ENCODE measurements around the gene PLK5. TPM values are rescaled to one million over a fixed set of nuclear protein-coding genes. Genes with fewer than 3 reads are reported as not detected.

The PLK5 gene
- total RNA-seq, 1 experiment from 2014 or later: not detected

GRCh38 chr19:1576242-1577089, 52.6 kb downstream of the PLK5 start:
- no peak for TF ChIP-seq EZH2 (IDR thresholded peaks at IDR 0.05; ENCODE audit: borderline replicate concordance, low read depth, low read length, poor library complexity, severe bottlenecking)
- TF ChIP-seq, protein P1, sequence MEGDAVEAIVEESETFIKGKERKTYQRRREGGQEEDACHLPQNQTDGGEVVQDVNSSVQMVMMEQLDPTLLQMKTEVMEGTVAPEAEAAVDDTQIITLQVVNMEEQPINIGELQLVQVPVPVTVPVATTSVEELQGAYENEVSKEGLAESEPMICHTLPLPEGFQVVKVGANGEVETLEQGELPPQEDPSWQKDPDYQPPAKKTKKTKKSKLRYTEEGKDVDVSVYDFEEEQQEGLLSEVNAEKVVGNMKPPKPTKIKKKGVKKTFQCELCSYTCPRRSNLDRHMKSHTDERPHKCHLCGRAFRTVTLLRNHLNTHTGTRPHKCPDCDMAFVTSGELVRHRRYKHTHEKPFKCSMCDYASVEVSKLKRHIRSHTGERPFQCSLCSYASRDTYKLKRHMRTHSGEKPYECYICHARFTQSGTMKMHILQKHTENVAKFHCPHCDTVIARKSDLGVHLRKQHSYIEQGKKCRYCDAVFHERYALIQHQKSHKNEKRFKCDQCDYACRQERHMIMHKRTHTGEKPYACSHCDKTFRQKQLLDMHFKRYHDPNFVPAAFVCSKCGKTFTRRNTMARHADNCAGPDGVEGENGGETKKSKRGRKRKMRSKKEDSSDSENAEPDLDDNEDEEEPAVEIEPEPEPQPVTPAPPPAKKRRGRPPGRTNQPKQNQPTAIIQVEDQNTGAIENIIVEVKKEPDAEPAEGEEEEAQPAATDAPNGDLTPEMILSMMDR (conservative IDR thresholded peaks at IDR 0.05; ENCODE audit: low read depth, low read length): no peak
- no peaks in the 10 kb centered on the region for H3K9me3 ChIP-seq (ENCODE audit: low read depth, low read length, poor library complexity, severe bottlenecking)
- no peak for DNase-seq (ENCODE audit: low spot score)
- H3K36me3 ChIP-seq (ENCODE audit: insufficient read depth, low read length, poor library complexity, severe bottlenecking): peaks cover 44% of the 10 kb centered on the region
- ChIA-PET POLR2A (ENCODE audit: low non-redundant PET) (no interaction called here), CTCF (no interaction called here)
- H3K4me3 ChIP-seq (ENCODE audit: low read depth, low read length, poor library complexity, severe bottlenecking): no peak overlapping the region
- H3K27me3 ChIP-seq (replicated peaks; ENCODE audit: insufficient read depth, low read depth, low read length, poor library complexity): no peaks in the 10 kb centered on the region
- H3K27ac ChIP-seq (ENCODE audit: low read depth, low read length, poor library complexity, severe bottlenecking): no peak overlapping the region
- BruUV-seq (replicated peaks): TSS peak; percentile 35
- intact Hi-C loops (cut with micrococcal nuclease; ENCODE audit: unreplicated experiment): no loop called here
- H3K4me1 ChIP-seq (ENCODE audit: insufficient read depth, low read length, poor library complexity, severe bottlenecking): no peaks in the 10 kb centered on the region

DNA sequence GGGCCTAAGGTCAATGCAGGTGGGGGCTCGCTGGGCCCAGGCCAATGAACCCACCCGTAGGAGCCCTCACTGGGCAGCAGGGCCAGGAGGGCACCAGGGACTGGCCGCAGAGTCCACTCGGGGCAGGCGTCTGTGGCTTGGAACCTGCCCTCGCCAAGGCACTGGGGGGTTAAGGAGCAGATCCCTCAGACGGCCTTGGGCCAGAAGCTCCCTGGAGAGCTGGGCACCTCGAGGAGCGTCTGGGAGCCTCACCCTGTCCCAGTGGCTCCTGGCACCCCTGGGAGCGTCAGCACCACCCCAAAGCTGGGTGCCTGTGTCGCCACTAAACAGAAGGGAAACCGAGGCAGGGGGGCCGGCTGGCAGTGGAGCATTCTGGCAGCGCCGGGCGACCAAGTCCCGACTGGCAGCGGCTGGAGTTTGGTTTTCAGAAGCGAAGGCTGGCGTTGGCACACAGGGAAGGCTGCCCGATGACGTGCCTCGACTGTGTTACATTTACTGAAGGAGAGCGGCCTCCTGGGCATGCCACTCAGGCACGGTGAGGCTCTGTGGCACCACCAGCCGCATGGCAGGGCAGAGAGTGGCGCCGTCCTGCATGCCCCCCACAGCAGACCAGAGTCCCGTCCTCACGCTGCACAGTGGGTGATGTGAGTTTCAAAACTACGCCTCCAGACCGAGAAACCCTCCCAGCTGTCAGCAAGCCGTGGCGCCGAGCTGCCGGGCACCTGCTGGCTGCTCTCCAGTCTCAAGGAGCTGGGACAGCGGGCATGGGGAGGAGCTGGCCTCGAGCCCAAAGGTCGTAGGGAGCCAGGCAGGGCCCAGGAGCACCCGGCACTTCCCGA, 53.4 kb downstream of the PLK5 start:
- H3K27ac ChIP-seq (ENCODE audit: low read depth, low read length, poor library complexity, severe bottlenecking): no peak overlapping the region
- intact Hi-C loops (cut with micrococcal nuclease; ENCODE audit: unreplicated experiment): no loop called here
- ChIA-PET CTCF (no interaction called here), POLR2A (ENCODE audit: low non-redundant PET) (no interaction called here)
- no TSS peak for BruUV-seq (replicated peaks)
- H3K36me3 ChIP-seq (ENCODE audit: insufficient read depth, low read length, poor library complexity, severe bottlenecking): peaks cover 52% of the 10 kb centered on the region
- H3K4me3 ChIP-seq (ENCODE audit: low read depth, low read length, poor library complexity, severe bottlenecking): no peak overlapping the region
- H3K9me3 ChIP-seq (ENCODE audit: low read depth, low read length, poor library complexity, severe bottlenecking): no peaks in the 10 kb centered on the region
- no peaks in the 10 kb centered on the region for H3K27me3 ChIP-seq (replicated peaks; ENCODE audit: insufficient read depth, low read depth, low read length, poor library complexity)
- DNase-seq (ENCODE audit: low spot score): no peak
- no peaks in the 10 kb centered on the region for H3K4me1 ChIP-seq (ENCODE audit: insufficient read depth, low read length, poor library complexity, severe bottlenecking)
- TF ChIP-seq, protein P1 (conservative IDR thresholded peaks at IDR 0.05; ENCODE audit: low read depth, low read length): no peak
- no peak for TF ChIP-seq EZH2 (IDR thresholded peaks at IDR 0.05; ENCODE audit: borderline replicate concordance, low read depth, low read length, poor library complexity, severe bottlenecking)

DNA sequence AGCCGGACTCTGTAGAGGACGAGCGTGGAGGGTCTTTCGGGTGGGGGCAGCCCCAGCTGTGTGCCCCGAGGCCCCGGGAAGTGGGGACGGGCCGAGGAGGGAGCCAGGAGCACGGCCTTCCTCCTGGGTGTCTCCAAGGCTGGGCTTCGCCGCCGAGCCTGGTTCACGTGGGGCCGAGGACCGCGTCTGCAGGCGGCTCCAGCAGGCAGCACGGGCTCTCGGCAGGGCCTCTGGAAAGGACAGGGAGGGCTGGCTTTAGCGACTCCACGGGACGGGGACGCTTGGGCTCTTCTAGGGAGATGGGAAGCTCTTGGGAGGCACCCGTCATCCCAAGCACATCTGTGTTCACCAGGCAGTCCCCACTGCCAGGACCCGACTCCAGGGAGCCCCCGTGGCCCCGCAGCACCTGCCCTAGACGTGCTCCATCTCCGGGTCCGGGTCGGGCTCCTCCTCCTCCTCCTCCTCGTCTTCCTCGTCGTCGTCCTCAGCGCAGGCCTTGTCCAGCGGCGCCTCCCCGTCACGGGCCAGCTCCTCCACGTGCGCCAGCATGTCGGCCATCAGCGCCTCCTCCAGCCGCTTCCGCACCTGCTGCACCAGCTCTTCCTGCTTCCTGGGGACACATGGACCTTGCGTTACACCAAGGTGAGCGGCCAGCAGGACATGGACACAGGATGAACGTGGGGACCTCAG, 54.2 kb downstream of the PLK5 start:
- DNase-seq (ENCODE audit: low spot score): no peak
- intact Hi-C loops (cut with micrococcal nuclease; ENCODE audit: unreplicated experiment): no loop called here
- H3K27ac ChIP-seq (ENCODE audit: low read depth, low read length, poor library complexity, severe bottlenecking): no peak overlapping the region
- no peaks in the 10 kb centered on the region for H3K9me3 ChIP-seq (ENCODE audit: low read depth, low read length, poor library complexity, severe bottlenecking)
- H3K4me3 ChIP-seq (ENCODE audit: low read depth, low read length, poor library complexity, severe bottlenecking): no peak overlapping the region
- peaks cover 60% of the 10 kb centered on the region for H3K36me3 ChIP-seq (ENCODE audit: insufficient read depth, low read length, poor library complexity, severe bottlenecking)
- ChIA-PET CTCF (no interaction called here), POLR2A (ENCODE audit: low non-redundant PET) (no interaction called here)
- no TSS peak for BruUV-seq (replicated peaks)
- TF ChIP-seq EZH2 (IDR thresholded peaks at IDR 0.05; ENCODE audit: borderline replicate concordance, low read depth, low read length, poor library complexity, severe bottlenecking): no peak
- TF ChIP-seq, protein P1 (conservative IDR thresholded peaks at IDR 0.05; ENCODE audit: low read depth, low read length): no peak
- no peaks in the 10 kb centered on the region for H3K4me1 ChIP-seq (ENCODE audit: insufficient read depth, low read length, poor library complexity, severe bottlenecking)
- H3K27me3 ChIP-seq (replicated peaks; ENCODE audit: insufficient read depth, low read depth, low read length, poor library complexity): no peaks in the 10 kb centered on the region

Measured in A673 (cell line).